Body of pancreas (tissue), 4 donors: ENCODE data around the gene FAM200A. TPM values are rescaled to one million over a fixed set of nuclear protein-coding genes. Genes with fewer than 3 reads are reported as not detected.
A peak's percentile ranks its signal among the peaks of the same experiment; 100 is the strongest.

Experiments used
- ATAC-seq: fragments of 150-250 bp; one replicate; pipeline ENCODE4 v1.9.1; 2016
- DNase-seq, 4 donors: peaks; one replicate each; pipeline ENCODE4 v3.0.0-alpha.2; 2019
- H3K27ac ChIP-seq, 4 donors: fragments of 200-600 bp; sonication (generic); 1 replicate in 3 of 4; 2 replicates in 1 of 4; pipeline versions ENCODE4 v1.5.1 to v1.6.1; 2016 to 2019; ENCODE audit warnings: mild to moderate bottlenecking in 1 of 4, mixed read lengths in 1 of 4, moderate library complexity in 1 of 4
- H3K27me3 ChIP-seq, 2 donors: fragments of 200-600 bp; sonication (generic); one replicate each; pipeline ENCODE4 v1.6.0; 2016; ENCODE audit warnings: mild to moderate bottlenecking in 1 of 2
- H3K36me3 ChIP-seq, 2 donors: fragments of 200-600 bp; sonication (generic); replicated peaks in 1 of 2; 2 replicates each; pipeline ENCODE4 v1.5.1; 2016; ENCODE audit warnings: low read depth in 2 of 2; ENCODE audit not compliant: insufficient read depth in 1 of 2
- H3K4me1 ChIP-seq: fragments of 200-600 bp; sonication (generic); one replicate; pipeline ENCODE4 v1.6.0; 2016
- H3K4me3 ChIP-seq, 2 donors: fragments of 200-600 bp; sonication (generic); 1 replicate in 1 of 2; 2 replicates in 1 of 2; pipeline ENCODE4 v1.5.1; 2016 to 2019
- H3K9me3 ChIP-seq, 3 donors: fragments of 200-600 bp; sonication (generic); 1 replicate in 2 of 3; 2 replicates in 1 of 3; pipeline ENCODE4 v1.5.1; 2016
- CTCF ChIP-seq, 7 experiments: fragments of 450-650 bp in 4 of 7; fragments of 200-600 bp in 3 of 7; sonication (generic) in 3 of 7; IDR thresholded peaks; one replicate each; pipeline ENCODE4 v1.5.1; 2016 to 2019; ENCODE audit warnings: antibody characterized with exemption in 7 of 7
- POLR2A ChIP-seq, 3 donors: fragments of 450-650 bp; IDR thresholded peaks; one replicate each; pipeline ENCODE4 v1.6.1; 2016; ENCODE audit warnings: antibody characterized with exemption in 3 of 3, mild to moderate bottlenecking in 2 of 3
- WGBS, 2 donors: methylation state at CpG; one replicate each; pipeline ENCODE4 v1.1.5; 2017; 5-methylcytosine and 5-hydroxymethylcytosine counted together
- intact Hi-C: fragments of 100-400 bp; cut with DNase I; formaldehyde crosslinking; loops from one replicate; pipeline ENCODE4 v1.15.1; 2023
- total RNA-seq, 2 donors: library from RNA; depleted of rRNA; stranded (reverse); fragments of >200 nt; gene quantifications; one replicate each; pipeline ENCODE4 v1.1.0, GENCODE V29; 2016

The FAM200A gene
- total RNA-seq, 2 donors from 2014 or later, result 3.9 to 7.3 TPM

GRCh38 chr7:99500637-99501009 is 51.3 kb downstream of the FAM200A start:
- Histone ChIP-seq H3K36me3 (no peaks in the 10 kb centered on the region), H3K4me1 (peaks cover 38% of the 10 kb centered on the region), H3K27ac (peak overlapping the region; percentile 81 to 98 (median 88)), H3K4me3 (peak overlapping the region; percentile 84 to 92), H3K9me3 (no peaks in the 10 kb centered on the region), H3K27me3 (no peaks in the 10 kb centered on the region)
- 39 to 48% methylated on average over 16 of the region's 16 CpGs for WGBS, 2 donors
- intact Hi-C loops, result no loop called here
- no peak for TF ChIP-seq CTCF (IDR thresholded peaks at IDR 0.05)
- no peak for TF ChIP-seq POLR2A (IDR thresholded peaks at IDR 0.05)
- DNase-seq (no peak), ATAC-seq (no peak)

GRCh38 chr7:99499721-99500636 is 51.9 kb downstream of the FAM200A start, which contains the start of gene ZNF394:
TSS of gene ZNF394 (minus strand) at chr7:99500281. CDS start at chr7:99500093, 188 bp downstream.
- peak; percentile 84 to 89 (median 88) for DNase-seq

GRCh38 chr7:99499371-99499720 is 52.6 kb downstream of the FAM200A start:
- H3K27me3 ChIP-seq, result no peaks in the 10 kb centered on the region
- no peak for DNase-seq
- no peak for ATAC-seq
- peaks cover 0 to under 1% (median 0%) of the 10 kb centered on the region in 3 donors for H3K9me3 ChIP-seq
- intact Hi-C loops, result no loop called here
- peaks cover 34% of the 10 kb centered on the region for H3K4me1 ChIP-seq
- WGBS, 2 donors, result 1 to 2% methylated on average over 12 to 14 of the region's 14 CpGs
- peaks cover 0 to under 1% of the 10 kb centered on the region in 2 donors for H3K36me3 ChIP-seq
- H3K4me3 ChIP-seq, result peak overlapping the region; percentile 84 to 92
- H3K27ac ChIP-seq, result peak overlapping the region; percentile 81 to 98 (median 88)
- TF ChIP-seq CTCF (IDR thresholded peaks at IDR 0.05), result no peak
- TF ChIP-seq POLR2A (IDR thresholded peaks at IDR 0.05), result no peak

More at GRCh38 chr7:99499721-99500636, 51.9 kb downstream of the FAM200A start, which contains the start of gene ZNF394:
- ATAC-seq, result peak; percentile 47
- WGBS, 2 donors, result 0 to 1% methylated on average over 56 to 67 of the region's 68 CpGs
- no peaks in the 10 kb centered on the region for H3K36me3 ChIP-seq
- TF ChIP-seq CTCF (IDR thresholded peaks at IDR 0.05), result peak in 1 of 7 experiments; percentile 1
- TF ChIP-seq POLR2A (IDR thresholded peaks at IDR 0.05), result peak; percentile 42 to 86 (median 86)
- peak within 1 kb of the TSS; percentile 84 to 92 for H3K4me3 ChIP-seq
- no peaks in the 10 kb centered on the region for H3K9me3 ChIP-seq
- intact Hi-C loops, result no loop called here
- no peaks in the 10 kb centered on the region for H3K27me3 ChIP-seq
- H3K27ac ChIP-seq, result peak within 1 kb of the TSS; percentile 81 to 98 (median 88)
- peaks cover 34% of the 10 kb centered on the region for H3K4me1 ChIP-seq

GRCh38 chr7:99498546-99498944 is 53.4 kb downstream of the FAM200A start:
- TF ChIP-seq POLR2A (IDR thresholded peaks at IDR 0.05) (no peak), CTCF (IDR thresholded peaks at IDR 0.05) (no peak)
- H3K9me3 ChIP-seq, result peaks cover 0 to 8% (median 4%) of the 10 kb centered on the region in 3 donors
- 62 to 67% methylated on average over 10 of the region's 11 CpGs for WGBS, 2 donors
- DNase-seq, result no peak
- no peak overlapping the region for H3K27ac ChIP-seq
- H3K4me1 ChIP-seq, result peaks cover 29% of the 10 kb centered on the region
- H3K27me3 ChIP-seq, result no peaks in the 10 kb centered on the region
- peak overlapping the region in 1 of 2 donors; percentile 84 for H3K4me3 ChIP-seq
- intact Hi-C loops, result no loop called here
- ATAC-seq, result no peak
- H3K36me3 ChIP-seq, result peaks cover 7 to 8% of the 10 kb centered on the region in 2 donors
